GM21528 (cell line): ENCODE measurements around the gene RPS16.

Experiments used
- ATAC-seq: cut with Tn5 transposase; IDR thresholded peaks from one replicate; pipeline ENCODE4 v1.9.1; 2021; ENCODE audit warnings: mild to moderate bottlenecking, moderate library complexity; ENCODE audit not compliant: unreplicated experiment, low FRiP score

The RPS16 gene

DNA sequence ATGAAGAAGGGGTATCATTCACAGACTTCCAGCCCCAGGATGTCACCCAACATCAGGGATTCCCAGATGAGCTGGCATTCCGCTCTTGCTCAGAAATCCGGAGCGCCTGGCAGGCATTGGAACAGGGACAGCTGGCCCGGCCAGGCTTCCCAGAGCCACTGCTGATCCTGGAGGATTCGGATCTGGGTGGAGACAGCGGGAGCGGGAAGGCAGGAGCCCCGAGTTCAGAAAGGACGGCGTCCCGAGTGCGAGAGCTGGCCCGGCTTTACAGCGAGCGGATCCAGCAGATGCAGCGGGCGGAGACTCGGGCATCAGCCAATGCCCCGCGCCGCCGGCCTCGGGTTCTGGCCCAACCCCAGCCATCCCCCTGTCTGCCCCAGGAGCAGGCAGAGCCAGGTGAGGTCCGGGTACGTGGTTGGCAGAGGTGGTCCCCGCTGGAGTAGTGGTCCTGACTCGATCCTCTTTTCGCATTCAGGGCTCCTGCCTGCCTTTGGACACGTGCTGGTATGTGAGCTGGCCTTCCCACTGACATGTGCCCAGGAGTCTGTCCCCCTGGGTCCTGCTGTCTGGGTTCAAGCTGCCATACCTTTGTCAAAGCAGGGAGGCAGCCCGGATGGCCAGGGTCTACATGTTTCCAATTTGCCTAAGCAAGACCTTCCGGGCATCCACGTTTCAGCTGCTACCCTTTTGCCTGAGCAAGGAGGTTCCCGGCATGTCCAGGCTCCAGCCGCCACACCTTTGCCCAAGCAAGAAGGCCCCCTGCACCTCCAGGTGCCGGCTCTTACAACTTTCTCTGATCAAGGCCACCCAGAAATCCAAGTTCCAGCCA, 12.3 kb downstream of the RPS16 start:
- ATAC-seq: no peak

DNA sequence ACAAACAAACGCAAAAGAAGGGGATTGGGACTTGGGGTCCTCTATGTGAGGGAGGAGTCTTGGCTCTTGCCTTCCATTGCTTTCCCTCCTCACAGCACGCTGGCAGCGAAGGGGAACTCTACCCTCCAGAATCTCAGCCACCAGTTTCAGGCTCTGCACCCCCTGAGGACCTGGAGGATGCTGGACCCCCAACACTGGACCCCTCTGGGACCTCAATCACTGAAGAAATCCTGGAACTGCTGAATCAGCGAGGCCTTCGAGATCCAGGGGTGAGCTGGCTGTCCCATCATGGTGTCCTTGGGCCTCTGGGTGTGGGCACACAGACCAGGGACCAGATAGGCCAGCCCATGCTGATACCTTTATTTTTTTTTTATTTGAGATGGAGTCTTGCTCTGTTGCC, 13.7 kb downstream of the RPS16 start:
- ATAC-seq: no peak

DNA sequence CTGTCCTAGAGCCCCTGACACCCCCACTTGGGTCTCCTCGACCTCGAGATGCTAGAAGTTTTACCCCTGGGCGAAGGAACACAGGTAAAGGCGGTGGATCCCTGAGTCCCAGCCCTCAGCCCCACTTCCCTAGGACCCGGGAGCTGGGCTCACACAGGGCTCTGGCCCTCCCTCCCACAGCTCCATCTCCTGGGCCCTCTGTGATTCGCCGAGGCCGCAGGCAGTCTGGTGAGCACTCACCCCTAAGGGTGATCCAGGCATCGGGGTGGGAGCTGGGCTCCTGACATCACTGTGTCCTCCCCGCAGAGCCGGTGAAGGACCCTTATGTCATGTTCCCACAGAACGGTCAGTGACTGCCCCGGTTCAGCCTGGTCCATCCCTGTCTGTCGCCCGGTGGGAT, 15.0 kb downstream of the RPS16 start:
- no peak for ATAC-seq

DNA sequence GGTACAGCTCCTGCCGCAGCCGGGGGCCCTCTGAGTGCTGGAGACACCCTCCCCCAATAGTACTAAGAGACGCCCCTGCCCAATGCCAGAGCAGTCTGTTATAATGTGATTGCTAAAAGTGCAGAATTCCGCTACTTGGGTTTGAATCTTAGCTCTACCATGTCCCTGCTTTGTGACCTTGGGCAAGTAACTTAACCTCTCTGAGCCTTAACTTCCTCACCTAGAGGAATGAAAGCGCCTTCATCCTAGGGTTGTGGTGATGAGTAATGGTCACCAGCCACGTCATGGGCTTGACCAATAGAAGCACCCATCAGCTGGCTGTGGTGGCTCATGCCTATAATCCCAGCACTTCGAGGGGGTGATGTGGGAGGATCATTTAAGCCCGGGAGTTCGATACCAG, 16.7 kb downstream of the RPS16 start:
- ATAC-seq: no peak

- ATAC-seq: no peak
Measured at GRCh38 chr19:39417463-39418181, 18.1 kb downstream of the RPS16 start.

DNA sequence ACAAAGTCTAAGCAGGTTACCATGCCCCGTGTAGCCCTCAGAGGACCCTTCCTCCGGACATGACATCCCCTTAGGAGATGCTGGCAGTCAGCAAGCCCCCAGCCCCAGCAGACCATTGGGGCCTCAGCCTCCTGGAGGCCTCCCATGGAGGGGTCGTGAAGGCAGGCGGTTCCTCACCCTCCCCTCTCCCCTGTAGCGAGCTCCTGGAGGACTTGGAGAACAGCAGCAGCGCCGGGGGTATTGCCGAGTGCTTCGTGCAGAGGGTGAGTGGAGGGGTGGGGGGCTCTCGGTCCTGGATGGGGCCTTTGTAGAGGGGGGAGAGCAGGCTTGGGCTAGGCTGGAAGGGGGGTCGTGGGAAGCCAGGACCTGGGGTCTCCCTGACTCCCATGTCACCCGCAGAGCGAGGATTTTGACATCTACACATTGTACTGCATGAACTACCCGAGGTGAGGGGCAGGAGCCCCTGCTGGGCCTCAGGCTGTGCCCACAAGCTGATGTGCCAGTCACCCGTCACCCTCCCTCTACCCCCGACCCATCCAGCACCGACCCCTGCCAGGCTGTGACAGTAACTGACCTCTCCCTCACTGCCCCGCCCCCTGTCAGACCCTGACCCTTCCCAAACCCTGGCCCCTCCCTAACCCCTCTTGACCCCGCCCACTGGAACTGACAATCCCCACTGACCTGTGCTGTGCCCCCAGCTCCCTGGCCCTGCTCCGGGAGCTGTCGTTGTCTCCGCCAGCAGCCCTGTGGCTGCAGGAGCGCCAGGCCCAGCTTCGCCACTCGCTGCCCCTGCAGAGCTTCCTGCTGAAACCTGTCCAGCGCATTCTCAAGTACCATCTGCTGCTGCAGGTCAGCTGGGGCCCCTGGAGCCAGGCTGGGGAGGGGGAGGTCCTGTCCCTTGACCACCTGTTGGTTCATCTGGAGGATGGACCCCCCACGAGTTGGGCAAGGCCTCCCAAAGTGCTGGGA, 19.3 kb downstream of the RPS16 start:
- ATAC-seq: no peak

DNA sequence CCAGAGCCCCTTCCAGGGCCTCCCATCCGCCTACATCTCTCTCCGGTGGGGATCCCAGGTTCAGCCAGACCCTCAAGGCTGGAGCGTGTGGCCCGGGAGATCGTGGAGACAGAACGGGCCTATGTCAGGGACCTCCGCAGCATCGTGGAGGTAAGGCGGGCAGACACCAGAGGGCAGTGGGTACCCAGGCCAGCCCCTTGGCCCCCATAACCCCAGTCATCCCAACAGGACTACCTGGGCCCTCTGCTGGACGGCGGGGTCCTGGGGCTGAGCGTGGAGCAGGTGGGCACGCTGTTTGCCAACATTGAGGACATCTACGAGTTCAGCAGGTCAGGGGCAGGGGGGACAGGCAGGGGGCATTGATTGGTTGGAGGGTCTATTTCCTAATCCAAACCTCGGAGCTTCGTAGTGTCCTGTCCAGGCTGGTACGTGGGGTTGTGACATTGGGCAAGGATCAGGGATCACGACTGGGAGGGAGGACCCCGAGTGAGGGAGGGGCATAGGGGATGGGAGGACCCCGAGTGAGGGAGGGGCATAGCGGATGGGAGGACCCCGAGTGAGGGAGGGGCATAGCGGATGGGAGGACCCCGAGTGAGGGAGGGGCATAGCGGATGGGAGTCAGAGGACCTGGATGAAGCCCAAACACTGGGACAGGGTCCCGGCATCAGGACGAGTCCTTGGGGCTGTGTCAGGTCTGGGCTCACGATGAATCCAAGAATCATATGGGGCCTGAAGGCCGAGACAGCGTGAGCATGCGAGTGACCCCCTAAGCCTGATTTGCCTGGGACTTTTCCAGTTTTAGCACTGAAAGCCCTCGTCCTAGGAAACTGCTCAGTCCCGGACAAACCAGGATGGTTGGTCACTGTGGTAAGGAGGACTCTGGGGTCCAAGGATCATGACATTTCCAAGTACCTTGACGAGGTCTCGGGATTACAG, 20.4 kb downstream of the RPS16 start:
- no peak for ATAC-seq

DNA sequence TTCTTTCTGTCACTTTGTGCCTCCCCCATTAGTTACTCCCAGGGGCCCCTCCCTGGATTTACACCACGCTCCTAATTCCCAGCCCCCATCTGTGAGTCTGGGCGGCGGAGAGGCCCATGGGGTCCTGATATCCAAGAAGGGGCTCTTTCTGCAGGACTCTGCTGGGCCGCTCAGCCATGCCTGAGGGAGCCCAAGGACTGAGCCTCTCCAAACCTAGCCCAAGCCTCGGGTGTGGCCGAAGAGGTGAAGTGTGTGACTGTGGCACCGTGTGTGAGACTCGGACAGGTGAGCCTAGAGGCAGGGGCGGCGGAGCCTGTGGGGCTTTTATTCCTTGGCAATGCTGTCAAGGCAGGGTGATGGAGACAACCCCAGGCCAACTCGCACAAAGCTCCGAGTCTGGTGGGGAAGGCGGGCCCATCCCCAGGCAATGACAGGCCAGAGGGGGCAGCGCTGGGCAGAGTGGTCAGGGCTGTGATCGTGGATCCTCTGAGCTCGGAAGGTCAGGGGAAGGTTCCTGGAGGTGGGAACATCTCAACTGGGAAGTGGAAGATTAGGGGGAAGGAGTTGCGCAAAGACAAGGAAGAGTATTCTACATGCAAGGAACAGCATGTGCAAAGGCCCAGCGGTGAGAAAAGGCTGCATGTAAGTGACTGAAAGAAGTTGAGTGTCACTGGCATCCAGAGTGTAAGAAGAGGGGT, 21.7 kb downstream of the RPS16 start:
- ATAC-seq: no peak

- ATAC-seq: no peak
Measured at GRCh38 chr19:39413272-39413910, 22.4 kb downstream of the RPS16 start.

- no peak for ATAC-seq
Measured at GRCh38 chr19:39412867-39413271, 22.9 kb downstream of the RPS16 start.

DNA sequence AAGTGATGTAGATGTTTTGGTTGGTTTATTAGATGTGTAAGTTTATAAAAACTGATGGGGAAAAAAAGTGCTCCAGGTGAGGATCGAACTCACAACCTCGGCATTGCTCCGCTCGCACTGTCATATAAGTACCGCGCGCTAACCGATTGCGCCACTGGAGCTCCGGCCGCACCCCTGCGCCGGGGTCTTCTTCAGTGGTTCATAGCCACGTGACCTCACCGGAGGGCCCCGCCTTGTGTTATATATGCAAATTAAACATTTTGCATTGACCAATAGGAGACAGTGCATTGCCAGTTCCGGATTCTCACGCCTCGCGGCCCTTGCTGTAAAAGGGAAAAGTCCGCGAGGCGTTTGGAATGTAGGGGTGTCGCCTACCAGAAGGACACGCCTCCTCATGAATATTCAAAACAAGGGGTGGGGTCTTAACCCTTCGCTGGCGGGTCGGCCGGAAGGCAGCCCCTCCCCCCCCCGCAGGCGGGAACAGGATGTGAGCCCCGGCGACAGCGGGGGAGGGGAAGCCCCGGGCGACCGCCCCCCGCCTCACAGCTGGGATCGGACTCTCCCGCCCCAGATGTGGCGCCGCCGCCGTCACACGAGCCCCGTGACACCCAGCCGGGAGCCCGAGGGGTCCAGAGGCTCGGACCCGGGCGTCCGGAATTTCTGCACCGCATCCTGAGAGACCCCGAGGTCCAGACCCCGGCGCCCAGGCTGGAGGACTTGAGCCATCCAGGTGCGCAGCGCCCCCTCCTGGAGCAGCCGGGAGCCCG, 23.5 kb downstream of the RPS16 start, which contains the start of gene PLEKHG2:
Gene PLEKHG2, plus strand, starts transcription at position 570 of the 767 bp plus-strand sequence. CDS start 1,418 bp downstream, outside the sequence.
- peak; percentile 48 for ATAC-seq

GRCh38 chr19:39411832-39412099, 24.0 kb downstream of the RPS16 start:
- peak; percentile 30 for ATAC-seq

GRCh38 chr19:39411081-39411831, 24.5 kb downstream of the RPS16 start:
- no peak for ATAC-seq

GRCh38 chr19:39410831-39411080, 25.0 kb downstream of the RPS16 start:
- ATAC-seq: no peak

- ATAC-seq: no peak
Measured at GRCh38 chr19:39410017-39410830, 25.5 kb downstream of the RPS16 start.

- ATAC-seq: no peak
Measured at GRCh38 chr19:39409208-39410016, 26.3 kb downstream of the RPS16 start.
